ENCODE results near the gene F7. TPM values are rescaled to one million over a fixed set of nuclear protein-coding genes. Genes with fewer than 3 reads are reported as not detected.

Gene F7
- polyA plus RNA-seq, 1 experiment, result 0.06 TPM

- ChIA-PET CTCF (no interaction called here), POLR2A (no interaction called here)
- no peak for DNase-seq (ENCODE audit: low read depth, low spot score)
- Histone ChIP-seq H3K4me3 (ENCODE audit: low read depth, low read length) (no peak overlapping the region), H3K9me3 (ENCODE audit: control insufficient read depth, insufficient read depth, low read length) (0 out of 2 replicates have a peak, but pooled peaks cover 2% of the 10 kb centered on the region), H3K27ac (ENCODE audit: low read depth, low read length) (no peak overlapping the region), H3K27me3 (ENCODE audit: control insufficient read depth, insufficient read depth, low read length) (peaks cover 4% of the 10 kb centered on the region)
- TF ChIP-seq CTCF (IDR thresholded peaks at IDR 0.05; ENCODE audit: low read depth, low read length), result no peak
Observed at GRCh38 chr13:113162783-113163685, 57.4 kb downstream of the F7 start.

- CTCF ChIA-PET, result no interaction called here
- 0 out of 2 replicates have a peak, but pooled peaks cover 2% of the 10 kb centered on the region for H3K9me3 ChIP-seq (ENCODE audit: control insufficient read depth, insufficient read depth, low read length)
- DNase-seq (ENCODE audit: low read depth, low spot score), result no peak
- no peak overlapping the region for H3K4me3 ChIP-seq (ENCODE audit: low read depth, low read length)
- no peak overlapping the region for H3K27ac ChIP-seq (ENCODE audit: low read depth, low read length)
- H3K27me3 ChIP-seq (ENCODE audit: control insufficient read depth, insufficient read depth, low read length), result peaks cover 4% of the 10 kb centered on the region
- POLR2A ChIA-PET, result interaction anchor here (0.5 kb wide), 1 partner anchor 44 kb away, joined by 3 read pairs; no protein-coding TSS in a partner anchor
- TF ChIP-seq CTCF (IDR thresholded peaks at IDR 0.05; ENCODE audit: low read depth, low read length), result no peak
Observed at GRCh38 chr13:113164492-113164891, 58.9 kb downstream of the F7 start.

GRCh38 chr13:113166266-113166665, 60.7 kb downstream of the F7 start:
- POLR2A ChIA-PET, result interaction anchor here (0.6 kb wide), 1 partner anchor 43 kb away, joined by 4 read pairs; no protein-coding TSS in a partner anchor
- CTCF ChIA-PET, result no interaction called here
- 0 out of 2 replicates have a peak, but pooled peaks cover 2% of the 10 kb centered on the region for H3K9me3 ChIP-seq (ENCODE audit: control insufficient read depth, insufficient read depth, low read length)
- no peak for TF ChIP-seq CTCF (IDR thresholded peaks at IDR 0.05; ENCODE audit: low read depth, low read length)
- no peak overlapping the region for H3K27ac ChIP-seq (ENCODE audit: low read depth, low read length)
- no peak overlapping the region for H3K4me3 ChIP-seq (ENCODE audit: low read depth, low read length)
- H3K27me3 ChIP-seq (ENCODE audit: control insufficient read depth, insufficient read depth, low read length), result peaks cover 4% of the 10 kb centered on the region
- no peak for DNase-seq (ENCODE audit: low read depth, low spot score)

- peaks cover 2% of the 10 kb centered on the region; the same call in 1 of the 2 replicates for H3K9me3 ChIP-seq (ENCODE audit: control insufficient read depth, insufficient read depth, low read length)
- ChIA-PET POLR2A (interaction anchor here (0.6 kb wide), 1 partner anchor 42 kb away, joined by 4 read pairs; no protein-coding TSS in a partner anchor), CTCF (no interaction called here)
- no peak overlapping the region for H3K27ac ChIP-seq (ENCODE audit: low read depth, low read length)
- H3K4me3 ChIP-seq (ENCODE audit: low read depth, low read length), result no peak overlapping the region
- DNase-seq (ENCODE audit: low read depth, low spot score), result no peak
- TF ChIP-seq CTCF (IDR thresholded peaks at IDR 0.05; ENCODE audit: low read depth, low read length), result no peak
- peaks cover 4% of the 10 kb centered on the region for H3K27me3 ChIP-seq (ENCODE audit: control insufficient read depth, insufficient read depth, low read length)
Observed at GRCh38 chr13:113166681-113167080, 61.1 kb downstream of the F7 start.

- no peak for TF ChIP-seq CTCF (IDR thresholded peaks at IDR 0.05; ENCODE audit: low read depth, low read length)
- ChIA-PET CTCF (no interaction called here), POLR2A (interaction anchor here (1.0 kb wide), 1 partner anchor 42 kb away, joined by 3 read pairs; the partner anchor contains the start of gene CUL4A)
- Histone ChIP-seq H3K27ac (ENCODE audit: low read depth, low read length) (no peak overlapping the region), H3K9me3 (ENCODE audit: control insufficient read depth, insufficient read depth, low read length) (peaks cover 2% of the 10 kb centered on the region; the same call in 1 of the 2 replicates), H3K27me3 (ENCODE audit: control insufficient read depth, insufficient read depth, low read length) (peaks cover 4% of the 10 kb centered on the region), H3K4me3 (ENCODE audit: low read depth, low read length) (no peak overlapping the region)
- DNase-seq (ENCODE audit: low read depth, low spot score), result no peak
Observed at GRCh38 chr13:113167155-113167554, 61.6 kb downstream of the F7 start.
